K562 (cell line): Measurements from ENCODE around the gene MRRF. TPM values are rescaled to one million over a fixed set of nuclear protein-coding genes. Genes with fewer than 3 reads are reported as not detected.

ENCODE experiments used
- CHD1 ChIP-seq: fragments of 200-600 bp; sonication (generic); IDR thresholded peaks from one replicate; pipeline ENCODE4 v1.6.1; 2012; ENCODE audit warnings: mild to moderate bottlenecking, moderate library complexity, low read length, inconsistent platforms
- L3MBTL2 ChIP-seq: fragments of 450-650 bp; IDR thresholded peaks from 2 replicates; pipeline ENCODE4 v1.6.1; 2016; ENCODE audit warnings: mild to moderate bottlenecking, moderate library complexity
- RAD21 ChIP-seq, 2 experiments: fragments of 250-450 bp in 1 of 2; fragments of 450-650 bp in 1 of 2; sonication (Bioruptor Pico) in 1 of 2; formaldehyde crosslinking in 1 of 2; IDR thresholded peaks in 1 of 2; conservative IDR thresholded peaks in 1 of 2; 2 replicates each; pipeline versions ENCODE4 v1.4.0 to v1.8.0; 2020 to 2022; ENCODE audit warnings: mild to moderate bottlenecking in 2 of 2, moderate library complexity in 1 of 2
- SFPQ ChIP-seq: fragments of 200-400 bp; formaldehyde crosslinking; IDR thresholded peaks from 2 replicates; pipeline ENCODE4 v1.6.1; 2017; ENCODE audit warnings: mild to moderate bottlenecking, low read depth, low read length, moderate library complexity
- ZBTB8A ChIP-seq: fragments of 450-650 bp; IDR thresholded peaks from 2 replicates; pipeline ENCODE4 v1.6.1; 2018; ENCODE audit warnings: mild to moderate bottlenecking, moderate library complexity; ENCODE audit not compliant: partially characterized antibody
- ZNF436 ChIP-seq: fragments of 250-450, 450-650 bp; sonication (Bioruptor Pico); formaldehyde crosslinking; IDR thresholded peaks from 2 replicates; pipeline ENCODE4 v1.7.0; 2020; ENCODE audit warnings: mild to moderate bottlenecking
- polyA plus RNA-seq, 8 experiments: library from polyadenylated mRNA; depleted of rRNA in 4 of 8; stranded (reverse) in 5 of 8; unstranded in 3 of 8; fragments of >200 nt; fragmentation: Nextera tagmentation in 2 of 8; fragmentation: Illumina TruSeq in 1 of 8; extraction: Ambion mirVana in 2 of 8; extraction: Trizol in 1 of 8; gene quantifications; 2 replicates each; pipeline versions ENCODE4 v1.2.1 to v1.2.3, GENCODE V29; 2011 to 2014; ENCODE audit warnings: inconsistent platforms in 1 of 8, missing spikeins in 1 of 8
- total RNA-seq, 7 experiments: library from RNA; depleted of rRNA in 6 of 7; stranded (reverse); fragments of >200 nt in 6 of 7; fragmentation: Illumina TruSeq in 2 of 7; extraction: Trizol in 2 of 7; gene quantifications; 2 replicates each; pipeline versions ENCODE4 v1.2.1 to v1.2.3, GENCODE V29; 2011 to 2021; ENCODE audit warnings: low replicate concordance in 1 of 7

The MRRF gene
- total and polyA plus RNA-seq, 9 of the 15 experiments (the other 6 are each of a cell fraction or from before 2014, with no cell fraction given): 55.0 to 105 (median 81.2) TPM

GRCh38 chr9:122226142-122226757 lies 38.4 kb upstream of the MRRF start (continued):
- TF ChIP-seq SFPQ (no peak), L3MBTL2 (no peak), ZBTB8A (no peak), CHD1 (no peak), ZNF436 (CRISPR knock-in tag) (no peak), RAD21 (CRISPR knock-in tag; conservative IDR thresholded peaks at IDR 0.05 in 1 of 2, IDR thresholded peaks at IDR 0.05 in 1 of 2) (no peak)
- TF ChIP-seq, all 486 proteins: peak for 0
